Lung (tissue), 12 donors: Measurements from ENCODE around the gene SOX5. TPM values are rescaled to one million over a fixed set of nuclear protein-coding genes. Genes with fewer than 3 reads are reported as not detected.
"Not testable (repeated sequence)": the region's sequence is repeated elsewhere in the genome, so short reads cannot be mapped to it uniquely, and the experiment has no call there.

Experiments used
- ATAC-seq: fragments of 200-7000 bp; cut with Tn5 transposase; one replicate; pipeline ENCODE4 v1.9.1; 2020; ENCODE audit warnings: moderate number of reproducible peaks; ENCODE audit not compliant: insufficient read depth, low FRiP score
- DNase-seq, 3 donors: peaks; one replicate each; pipeline ENCODE4 v3.0.0-alpha.2; 2013 to 2017
- H3K27ac ChIP-seq, 2 donors: one replicate each; pipeline ENCODE4 v1.5.1; 2013; ENCODE audit warnings: mild to moderate bottlenecking in 2 of 2, moderate library complexity in 2 of 2, control low read depth in 1 of 2, inconsistent platforms in 1 of 2, low read depth in 1 of 2, low read length in 1 of 2
- H3K27me3 ChIP-seq, 3 donors: one replicate each; pipeline ENCODE4 v1.5.1; 2013; ENCODE audit warnings: low read length in 2 of 3; ENCODE audit not compliant: control insufficient read depth in 3 of 3, insufficient read depth in 3 of 3
- H3K36me3 ChIP-seq, 4 donors: one replicate each; pipeline ENCODE4 v1.5.1; 2013; ENCODE audit warnings: low read length in 4 of 4, mild to moderate bottlenecking in 1 of 4, moderate library complexity in 1 of 4; ENCODE audit not compliant: control insufficient read depth in 4 of 4, insufficient read depth in 4 of 4
- H3K4me1 ChIP-seq, 5 donors: one replicate each; pipeline ENCODE4 v1.5.1; 2013; ENCODE audit warnings: low read length in 5 of 5, mild to moderate bottlenecking in 2 of 5, moderate library complexity in 1 of 5; ENCODE audit not compliant: control insufficient read depth in 5 of 5, insufficient read depth in 5 of 5
- H3K4me3 ChIP-seq: one replicate; pipeline ENCODE4 v1.5.1; 2013; ENCODE audit warnings: mild to moderate bottlenecking, control low read depth, moderate library complexity
- H3K9ac ChIP-seq, 2 donors: one replicate each; pipeline ENCODE4 v1.5.1; 2013; ENCODE audit warnings: low read length in 2 of 2, control low read depth in 1 of 2; ENCODE audit not compliant: insufficient read depth in 1 of 2
- H3K9me3 ChIP-seq, 4 donors: one replicate each; pipeline ENCODE4 v1.5.1; 2013; ENCODE audit warnings: low read length in 3 of 4, mild to moderate bottlenecking in 1 of 4, moderate library complexity in 1 of 4; ENCODE audit not compliant: control insufficient read depth in 4 of 4, insufficient read depth in 3 of 4
- CTCF ChIP-seq: IDR thresholded peaks from 2 replicates; pipeline ENCODE4 v1.5.1; 2012; ENCODE audit warnings: mild to moderate bottlenecking; ENCODE audit errors: control extremely low read depth, extremely low read depth
- WGBS, 2 donors: extraction: QIAGEN DNeasy Blood & Tissue Kit; methylation state at CpG; one replicate each; pipeline ENCODE4 v1.1.7; 2013; 5-methylcytosine and 5-hydroxymethylcytosine counted together
- polyA plus RNA-seq, 2 donors: library from polyadenylated mRNA; stranded (reverse); fragments of 200-250 nt; gene quantifications; one replicate each; pipeline ENCODE4 v1.2.1, GENCODE V29; 2013
- total RNA-seq, 2 donors: library from RNA; depleted of rRNA in 1 of 2; stranded (reverse); fragments of >200 nt in 1 of 2; gene quantifications; one replicate each; pipeline ENCODE4 v1.2.1, GENCODE V29; 2014 to 2021
- donor health status: control.
- donor health status: control.
- donor health status: Bipolar disorder and iron deficiency.
- donor health status: healthy.
- donor health status: DM: yes; HTN: yes; CAD: no.

SOX5 gene
- total and polyA plus RNA-seq, 4 donors: 1.0 to 71.4 (median 7.2) TPM

GRCh38 chr12:23884909-23885308 lies 64.6 kb downstream of the SOX5 start:
- no peak for TF ChIP-seq CTCF
- DNase-seq: no peak
- no peak overlapping the region for H3K9ac ChIP-seq
- H3K27ac ChIP-seq: no peak overlapping the region
- H3K4me3 ChIP-seq: no peak overlapping the region
- 93 to 96% methylated on average over 3 of the region's 3 CpGs for WGBS, 2 donors
- H3K36me3 ChIP-seq: peaks cover 0 to 2% (median 0%) of the 10 kb centered on the region in 4 donors
- no peak for ATAC-seq
- H3K4me1 ChIP-seq: peaks cover 0 to 12% (median 0%) of the 10 kb centered on the region in 5 donors
- H3K27me3 ChIP-seq: no peaks in the 10 kb centered on the region
- H3K9me3 ChIP-seq: no peaks in the 10 kb centered on the region

- DNase-seq (no peak), ATAC-seq (no peak)
- Histone ChIP-seq H3K27me3 (no peaks in the 10 kb centered on the region), H3K4me3 (no peak overlapping the region), H3K4me1 (peaks cover 0 to 9% (median 0%) of the 10 kb centered on the region in 5 donors), H3K27ac (no peak overlapping the region), H3K9me3 (no peaks in the 10 kb centered on the region), H3K36me3 (no peaks in the 10 kb centered on the region), H3K9ac (no peak overlapping the region)
- WGBS, 2 donors: 80 to 91% methylated on average over 5 of the region's 5 CpGs
- no peak for TF ChIP-seq CTCF
These were observed 68.5 kb downstream of the SOX5 start for GRCh38 chr12:23880988-23881387.

GRCh38 chr12:23876618-23877017 lies 72.9 kb downstream of the SOX5 start:
- not testable (repeated sequence) for H3K4me3 ChIP-seq, H3K4me1 ChIP-seq, H3K9ac ChIP-seq, H3K27ac ChIP-seq, ATAC-seq, H3K36me3 ChIP-seq, H3K27me3 ChIP-seq, H3K9me3 ChIP-seq, DNase-seq
- 79 to 83% methylated on average over 1 of the region's 1 CpG for WGBS, 2 donors

- no peaks in the 10 kb centered on the region for H3K9me3 ChIP-seq
- H3K27ac ChIP-seq: no peak overlapping the region
- no peak overlapping the region for H3K9ac ChIP-seq
- no peak for ATAC-seq
- H3K4me3 ChIP-seq: no peak overlapping the region
- no peaks in the 10 kb centered on the region for H3K27me3 ChIP-seq
- no peak for DNase-seq
- TF ChIP-seq CTCF: no peak
- no peaks in the 10 kb centered on the region for H3K4me1 ChIP-seq
- H3K36me3 ChIP-seq: no peaks in the 10 kb centered on the region
These were observed 81.7 kb downstream of the SOX5 start for GRCh38 chr12:23867794-23868193.
